ENCODE data around the gene LIMS2.

- no peak for TF ChIP-seq POLR2A (IDR thresholded peaks at IDR 0.05; ENCODE audit: low read depth, low read length)
- TF ChIP-seq CTCF (IDR thresholded peaks at IDR 0.05; ENCODE audit: extremely low read depth in 1 of 2, insufficient read depth in 1 of 2, low read depth in 1 of 2, low read length in 2 of 2), result no peak
These were observed 69.6 kb downstream of the LIMS2 start for GRCh38 chr2:127605691-127606263.
